ENCODE results near the gene CAPN9. TPM values are rescaled to one million over a fixed set of nuclear protein-coding genes. Genes with fewer than 3 reads are reported as not detected.

The CAPN9 gene
- total RNA-seq, 1 experiment from 2014 or later, result not detected

- no peak overlapping the region for H3K4me3 ChIP-seq (ENCODE audit: low read length)
- H3K9ac ChIP-seq (ENCODE audit: low read length), result no peak overlapping the region
- BruUV-seq (replicated peaks), result no TSS peak
- H3K36me3 ChIP-seq (ENCODE audit: low read depth, low read length), result no peaks in the 10 kb centered on the region
- H4K20me1 ChIP-seq (ENCODE audit: low read length), result no peaks in the 10 kb centered on the region
- H3K4me1 ChIP-seq (ENCODE audit: insufficient read depth, low read length), result no peaks in the 10 kb centered on the region
- H3K79me2 ChIP-seq (ENCODE audit: low read length), result no peaks in the 10 kb centered on the region
- DNase-seq (no peak), ATAC-seq (no peak)
- ChIA-PET CTCF (no interaction called here), POLR2A (ENCODE audit: unreplicated experiment) (no interaction called here)
- no peak overlapping the region for H3K27ac ChIP-seq (ENCODE audit: low read length)
- no peaks in the 10 kb centered on the region for H3K27me3 ChIP-seq (ENCODE audit: low read length)
- no peak overlapping the region for H3K4me2 ChIP-seq (ENCODE audit: low read length)
- no peaks in the 10 kb centered on the region for H3F3A ChIP-seq (ENCODE audit: low read length, unreplicated experiment)
- no peaks in the 10 kb centered on the region for H3K9me2 ChIP-seq (replicated peaks; ENCODE audit: low read length)
- no peak overlapping the region for H2AFZ ChIP-seq (ENCODE audit: low read length)
- no peaks in the 10 kb centered on the region for H3K9me3 ChIP-seq (ENCODE audit: low read length)
- intact Hi-C loops (cut with micrococcal nuclease), result no loop called here
- TF ChIP-seq CTCF (conservative IDR thresholded peaks at IDR 0.05; ENCODE audit: low read depth, low read length) (no peak), EZH2phosphoT487 (IDR thresholded peaks at IDR 0.05; ENCODE audit: borderline replicate concordance, low read length) (no peak), EZH2 (IDR thresholded peaks at IDR 0.05; ENCODE audit: low read length, unreplicated experiment) (no peak)
These were observed 45.1 kb upstream of the CAPN9 start for GRCh38 chr1:230701895-230702768.

- intact Hi-C loops (cut with micrococcal nuclease), result no loop called here
- no peak for TF ChIP-seq EZH2 (IDR thresholded peaks at IDR 0.05; ENCODE audit: low read length, unreplicated experiment)
- TF ChIP-seq CTCF (conservative IDR thresholded peaks at IDR 0.05; ENCODE audit: low read depth, low read length), result no peak
- TF ChIP-seq EZH2phosphoT487 (IDR thresholded peaks at IDR 0.05; ENCODE audit: borderline replicate concordance, low read length), result no peak
- Histone ChIP-seq H3F3A (ENCODE audit: low read length, unreplicated experiment) (no peaks in the 10 kb centered on the region), H3K27ac (ENCODE audit: low read length) (no peak overlapping the region), H3K9me3 (ENCODE audit: low read length) (no peaks in the 10 kb centered on the region), H3K9me2 (replicated peaks; ENCODE audit: low read length) (no peaks in the 10 kb centered on the region), H4K20me1 (ENCODE audit: low read length) (no peaks in the 10 kb centered on the region), H2AFZ (ENCODE audit: low read length) (no peak overlapping the region), H3K4me1 (ENCODE audit: insufficient read depth, low read length) (no peaks in the 10 kb centered on the region), H3K79me2 (ENCODE audit: low read length) (no peaks in the 10 kb centered on the region), H3K9ac (ENCODE audit: low read length) (no peak overlapping the region), H3K4me3 (ENCODE audit: low read length) (no peak overlapping the region), H3K27me3 (ENCODE audit: low read length) (no peaks in the 10 kb centered on the region), H3K36me3 (ENCODE audit: low read depth, low read length) (no peaks in the 10 kb centered on the region), H3K4me2 (ENCODE audit: low read length) (no peak overlapping the region)
- ATAC-seq (no peak), DNase-seq (no peak)
- BruUV-seq (replicated peaks), result no TSS peak
- POLR2A ChIA-PET (ENCODE audit: unreplicated experiment), result no interaction called here
- CTCF ChIA-PET, result no interaction called here
These were observed 44.1 kb upstream of the CAPN9 start for GRCh38 chr1:230702934-230703678.
